Activated B cell treated with CpG ODN at 0.5 μM for 24 hours (primary cell): ENCODE data around the gene RETREG1. TPM values are rescaled to one million over a fixed set of nuclear protein-coding genes. Genes with fewer than 3 reads are reported as not detected.

Source experiments
- ATAC-seq: fragments of 200-7000 bp; cut with Tn5 transposase; one replicate; pipeline ENCODE4 v1.10.0; 2021; ENCODE audit warnings: low read depth, mild to moderate bottlenecking, moderate library complexity
- CTCF ChIA-PET: fragments of 350-600 bp; sonication (Branson Sonifier 250); formaldehyde crosslinking; loops from one replicate; lab custom pipeline; 2021; ENCODE audit warnings: antibody characterized with exemption; lab: Charles Lee
- POLR2A ChIA-PET: fragments of 350-600 bp; sonication (Branson Sonifier 250); formaldehyde crosslinking; loops from one replicate; lab custom pipeline; 2021; ENCODE audit warnings: antibody characterized with exemption; lab: Charles Lee
- DNase-seq: peaks from one replicate; pipeline ENCODE4 v3.0.0; 2022
- H3K27ac Mint-ChIP-seq: one replicate; pipeline ENCODE4 v1.8.0; 2020; ENCODE audit warnings: mixed read lengths
- H3K27me3 Mint-ChIP-seq: one replicate; pipeline ENCODE4 v1.8.0; 2021; ENCODE audit warnings: mixed read lengths
- H3K36me3 Mint-ChIP-seq: one replicate; pipeline ENCODE4 v1.8.0; 2021; ENCODE audit warnings: low read depth, mixed read lengths
- H3K4me1 Mint-ChIP-seq: one replicate; pipeline ENCODE4 v1.8.0; 2021; ENCODE audit warnings: mixed read lengths
- H3K4me3 Mint-ChIP-seq: one replicate; pipeline ENCODE4 v1.8.0; 2020; ENCODE audit warnings: mild to moderate bottlenecking, mixed read lengths
- H3K9me3 Mint-ChIP-seq: one replicate; pipeline ENCODE4 v1.8.0; 2020; ENCODE audit warnings: mixed read lengths
- CTCF ChIP-seq: fragments of 200-600 bp; IDR thresholded peaks from one replicate; pipeline ENCODE4 v1.8.0; 2022; ENCODE audit warnings: antibody characterized with exemption, mild to moderate bottlenecking
- intact Hi-C: fragments of 100-400 bp; cut with micrococcal nuclease; formaldehyde crosslinking; loops from one replicate; pipeline ENCODE4 v1.15.1; 2024
- total RNA-seq: library from RNA; stranded (reverse); gene quantifications from 2 replicates; pipeline ENCODE4 v1.2.3, GENCODE V29; 2022

RETREG1 gene
- total RNA-seq, 1 donor from 2014 or later: 3.5 TPM

GRCh38 chr5:16490911-16491310 is 125.9 kb downstream of the RETREG1 start:
- intact Hi-C loops: no loop called here
- no peak for TF ChIP-seq CTCF
- no peaks in the 10 kb centered on the region for H3K4me1 Mint-ChIP-seq
- H3K9me3 Mint-ChIP-seq: peaks cover 7% of the 10 kb centered on the region
- ChIA-PET CTCF (interaction anchor here (0.5 to 2.4 kb wide), 5 partner anchors 35 to 1248 kb away, joined by 3 to 9 read pairs (median 4); no protein-coding TSS in a partner anchor), POLR2A (no interaction called here)
- no peaks in the 10 kb centered on the region for H3K27me3 Mint-ChIP-seq
- ATAC-seq (no peak), DNase-seq (no peak)
- peaks cover 6% of the 10 kb centered on the region for H3K36me3 Mint-ChIP-seq
- H3K4me3 Mint-ChIP-seq: no peak overlapping the region
- no peak overlapping the region for H3K27ac Mint-ChIP-seq

- ChIA-PET CTCF (interaction anchor here (0.8 to 2.4 kb wide), 6 partner anchors 33 to 700 kb away, joined by 3 to 9 read pairs (median 4); no protein-coding TSS in a partner anchor), POLR2A (no interaction called here)
- H3K9me3 Mint-ChIP-seq: no peaks in the 10 kb centered on the region
- H3K27ac Mint-ChIP-seq: no peak overlapping the region
- TF ChIP-seq CTCF: no peak
- ATAC-seq: peak; percentile 54
- no peaks in the 10 kb centered on the region for H3K4me1 Mint-ChIP-seq
- no peaks in the 10 kb centered on the region for H3K27me3 Mint-ChIP-seq
- H3K4me3 Mint-ChIP-seq: no peak overlapping the region
- DNase-seq: no peak
- H3K36me3 Mint-ChIP-seq: no peaks in the 10 kb centered on the region
- intact Hi-C loops: loop anchor here (1.0 to 5.0 kb wide), 4 partner anchors 61 to 1828 kb away; no protein-coding TSS in a partner anchor
These were observed 127.4 kb downstream of the RETREG1 start for GRCh38 chr5:16489322-16489791.

GRCh38 chr5:16487456-16487855 is 129.3 kb downstream of the RETREG1 start:
- H3K27ac Mint-ChIP-seq: no peak overlapping the region
- intact Hi-C loops: loop anchor here (5.0 kb wide), 1 partner anchor 1830 kb away; no protein-coding TSS in a partner anchor
- H3K4me1 Mint-ChIP-seq: no peaks in the 10 kb centered on the region

GRCh38 chr5:16486711-16487111 is 130.1 kb downstream of the RETREG1 start:
- no peak for DNase-seq
- Mint-ChIP-seq H3K4me1 (no peaks in the 10 kb centered on the region), H3K9me3 (no peaks in the 10 kb centered on the region), H3K36me3 (no peaks in the 10 kb centered on the region), H3K4me3 (no peak overlapping the region), H3K27me3 (no peaks in the 10 kb centered on the region), H3K27ac (no peak overlapping the region)
- no peak for ATAC-seq
- no peak for TF ChIP-seq CTCF
- ChIA-PET CTCF (interaction anchor here (2.4 kb wide), 1 partner anchor 66 kb away, joined by 7 read pairs; no protein-coding TSS in a partner anchor), POLR2A (no interaction called here)
- intact Hi-C loops: loop anchor here (5.0 kb wide), 1 partner anchor 1831 kb away; no protein-coding TSS in a partner anchor

More at GRCh38 chr5:16487456-16487855, 129.3 kb downstream of the RETREG1 start:
- ChIA-PET POLR2A (no interaction called here), CTCF (interaction anchor here (1.2 to 2.4 kb wide), 2 partner anchors 65 to 180 kb away, joined by 6 to 7 read pairs; no protein-coding TSS in a partner anchor)
- Mint-ChIP-seq H3K27me3 (no peaks in the 10 kb centered on the region), H3K36me3 (no peaks in the 10 kb centered on the region), H3K4me3 (no peak overlapping the region), H3K9me3 (no peaks in the 10 kb centered on the region)
- ATAC-seq (no peak), DNase-seq (no peak)
- no peak for TF ChIP-seq CTCF

- ChIA-PET CTCF (interaction anchor here (2.4 kb wide), 1 partner anchor 67 kb away, joined by 7 read pairs; no protein-coding TSS in a partner anchor), POLR2A (no interaction called here)
- Mint-ChIP-seq H3K36me3 (no peaks in the 10 kb centered on the region), H3K27ac (no peak overlapping the region), H3K9me3 (no peaks in the 10 kb centered on the region), H3K4me1 (no peaks in the 10 kb centered on the region), H3K4me3 (no peak overlapping the region), H3K27me3 (no peaks in the 10 kb centered on the region)
- intact Hi-C loops: loop anchor here (5.0 kb wide), 1 partner anchor 1832 kb away; no protein-coding TSS in a partner anchor
- no peak for DNase-seq
- no peak for TF ChIP-seq CTCF
- ATAC-seq: no peak
These were observed 131.1 kb downstream of the RETREG1 start for GRCh38 chr5:16485656-16486055.
